A549 (cell line): Measurements from ENCODE around the gene ACAP1. TPM values are rescaled to one million over a fixed set of nuclear protein-coding genes. Genes with fewer than 3 reads are reported as not detected.

ENCODE experiments used
- ATAC-seq, 2 experiments: fragments of 200-7000 bp in 1 of 2; fragments of >200 bp in 1 of 2; cut with Nextera tagmentation in 1 of 2; cut with Tn5 transposase in 1 of 2; 3 replicates each; pipeline versions ENCODE4 v1.8.0 to v1.9.1; 2018 to 2020; ENCODE audit warnings: mild to moderate bottlenecking in 1 of 2, moderate library complexity in 1 of 2
- CTCF ChIA-PET: fragments of 300-600 bp; sonication (Branson Sonifier 250); formaldehyde crosslinking; extraction: SDS; loops from one replicate; lab custom pipeline; 2021; ENCODE audit warnings: antibody characterized with exemption, inconsistent platforms; lab: Yijun Ruan, JAX
- POLR2A ChIA-PET: fragments of 350-600 bp; formaldehyde crosslinking; extraction: SDS; loops from one replicate; lab custom pipeline; 2021; ENCODE audit warnings: antibody characterized with exemption, inconsistent platforms; lab: Yijun Ruan, JAX
- DNase-seq, 2 experiments: peaks; one replicate each; pipeline versions ENCODE4 v3.0.0 to v3.0.0-alpha.2; 2011 to 2016; ENCODE audit warnings: low read depth in 1 of 2, low spot score in 1 of 2
- FAIRE-seq: peaks from 2 replicates; lab custom pipeline; 2011; peaks lifted over from hg19 to GRCh38; lab: Jason Lieb, UNC
- H3K27ac ChIP-seq, 2 experiments: fragments of >200 bp; sonication (Bioruptor Twin); formaldehyde crosslinking; 3 replicates each; pipeline ENCODE4 v1.5.1; 2016 to 2017
- H3K4me1 ChIP-seq: fragments of >200 bp; sonication (Bioruptor Twin); formaldehyde crosslinking; 3 replicates; pipeline ENCODE4 v1.6.1; 2016
- H3K4me2 ChIP-seq: fragments of >200 bp; sonication (Bioruptor Twin); formaldehyde crosslinking; 3 replicates; pipeline ENCODE4 v1.6.1; 2016
- H3K4me3 ChIP-seq: fragments of >200 bp; sonication (Bioruptor Twin); formaldehyde crosslinking; 3 replicates; pipeline ENCODE4 v1.5.1; 2016
- H3K9me3 ChIP-seq: fragments of >200 bp; sonication (Bioruptor Twin); formaldehyde crosslinking; 3 replicates; pipeline ENCODE4 v1.6.1; 2016
- CBX8 ChIP-seq: fragments of 200-600 bp; sonication (generic); IDR thresholded peaks from 2 replicates; pipeline ENCODE4 v1.6.1; 2016
- CHD4 ChIP-seq: fragments of 200-600 bp; sonication (generic); IDR thresholded peaks from 2 replicates; pipeline ENCODE4 v1.6.1; 2016; ENCODE audit warnings: antibody characterized with exemption, mild to moderate bottlenecking, borderline replicate concordance
- EP300 ChIP-seq, 2 experiments: fragments of >200 bp; sonication (Bioruptor Twin); formaldehyde crosslinking; IDR thresholded peaks; 2 replicates in 1 of 2; 3 replicates in 1 of 2; pipeline ENCODE4 v1.6.1; 2016 to 2017
- FOSB ChIP-seq: fragments of 250-450 bp; sonication (Bioruptor Pico); IDR thresholded peaks from 2 replicates; pipeline ENCODE4 v1.5.0; 2020; ENCODE audit warnings: mild to moderate bottlenecking, moderate library complexity
- FOSL2 ChIP-seq, 2 experiments: fragments of 450-650 bp in 1 of 2; fragments of >200 bp in 1 of 2; sonication (Bioruptor Twin) in 1 of 2; formaldehyde crosslinking; IDR thresholded peaks; 2 replicates each; pipeline versions ENCODE4 v1.5.0 to v1.6.1; 2016 to 2020; ENCODE audit warnings: mild to moderate bottlenecking in 1 of 2, moderate library complexity in 1 of 2
- FOXS1 ChIP-seq: fragments of 250-450 bp; sonication (Bioruptor Pico); IDR thresholded peaks from 2 replicates; pipeline ENCODE4 v1.5.0; 2020; ENCODE audit warnings: mild to moderate bottlenecking, moderate library complexity
- GATA3 ChIP-seq: IDR thresholded peaks from 2 replicates; pipeline ENCODE4 v1.6.1; 2012; ENCODE audit warnings: borderline replicate concordance
- HEYL ChIP-seq: fragments of 250-450 bp; sonication (Bioruptor Pico); IDR thresholded peaks from 2 replicates; pipeline ENCODE4 v1.8.0; 2021; ENCODE audit warnings: mild to moderate bottlenecking, moderate library complexity
- HOXB13 ChIP-seq: fragments of 250-450 bp; sonication (Bioruptor Pico); IDR thresholded peaks from 2 replicates; pipeline ENCODE4 v1.5.0; 2020; ENCODE audit warnings: low read depth, mild to moderate bottlenecking, moderate library complexity
- JUN ChIP-seq, 2 experiments: fragments of >200 bp; sonication (Bioruptor Twin); formaldehyde crosslinking; IDR thresholded peaks; 2 replicates in 1 of 2; 3 replicates in 1 of 2; pipeline ENCODE4 v1.6.1; 2016 to 2017
- MAX ChIP-seq: IDR thresholded peaks from 2 replicates; pipeline ENCODE4 v1.6.1; 2012
- MAZ ChIP-seq: fragments of 150-350 bp; IDR thresholded peaks from 2 replicates; pipeline ENCODE4 v1.6.1; 2014; ENCODE audit warnings: antibody characterized with exemption, low read depth, low read length, borderline replicate concordance
- NFE2L2 ChIP-seq: fragments of 150-350 bp; conservative IDR thresholded peaks from 2 replicates; pipeline ENCODE4 v1.6.1; 2014; ENCODE audit warnings: low read length
- POLR2AphosphoS2 ChIP-seq: conservative IDR thresholded peaks from 2 replicates; pipeline ENCODE4 v1.6.1; 2012; ENCODE audit warnings: low read length, improper control_type of control experiment, inconsistent platforms
- RAD21 ChIP-seq, 2 experiments: fragments of >200 bp in 1 of 2; sonication (Bioruptor Twin) in 1 of 2; formaldehyde crosslinking in 1 of 2; IDR thresholded peaks in 1 of 2; conservative IDR thresholded peaks in 1 of 2; 2 replicates in 1 of 2; 3 replicates in 1 of 2; pipeline ENCODE4 v1.6.1; 2012 to 2018; ENCODE audit warnings: inconsistent platforms in 1 of 2
- RARB ChIP-seq: fragments of 250-450 bp; sonication (Bioruptor Pico); IDR thresholded peaks from 2 replicates; pipeline ENCODE4 v1.8.0; 2021; ENCODE audit warnings: mild to moderate bottlenecking, moderate library complexity
- RCOR1 ChIP-seq: fragments of 150-350 bp; IDR thresholded peaks from 2 replicates; pipeline ENCODE4 v1.6.1; 2014; ENCODE audit warnings: antibody characterized with exemption, low read length, low read depth
- SREBF2 ChIP-seq: fragments of 450-650 bp; IDR thresholded peaks from 2 replicates; pipeline ENCODE4 v1.6.1; 2014; ENCODE audit warnings: mild to moderate bottlenecking, moderate library complexity
- TFCP2L1 ChIP-seq: fragments of 250-450 bp; sonication (Bioruptor Pico); IDR thresholded peaks from 2 replicates; pipeline ENCODE4 v1.5.0; 2021; ENCODE audit warnings: mild to moderate bottlenecking
- TP53 ChIP-seq: fragments of 250-450 bp; sonication (Bioruptor Pico); IDR thresholded peaks from 2 replicates; pipeline ENCODE4 v1.5.0; 2021; ENCODE audit warnings: mild to moderate bottlenecking, moderate library complexity
- ZC3H11A ChIP-seq: fragments of 450-650 bp; IDR thresholded peaks from 2 replicates; pipeline ENCODE4 v1.6.1; 2014; ENCODE audit warnings: antibody characterized with exemption, mild to moderate bottlenecking
- ZSCAN20 ChIP-seq: fragments of 250-450 bp; sonication (Bioruptor Pico); IDR thresholded peaks from 2 replicates; pipeline ENCODE4 v1.8.0; 2022; ENCODE audit warnings: mild to moderate bottlenecking, moderate library complexity
- WGBS: methylation state at CpG from one replicate; pipeline ENCODE4 v1.1.6; 2017; ENCODE audit errors: missing lambda C conversion rate; 5-methylcytosine and 5-hydroxymethylcytosine counted together
- polyA minus RNA-seq: library from RNA; depleted of rRNA, polyadenylated mRNA; stranded (reverse); fragments of >200 nt; gene quantifications from 2 replicates; pipeline ENCODE4 v1.2.3, GENCODE V29; 2011; rRNA and poly(A)+ RNA removed
- polyA plus RNA-seq, 4 experiments: library from polyadenylated mRNA; depleted of rRNA in 3 of 4; stranded (reverse); fragments of >200 nt; fragmentation: RNase III in 1 of 4; extraction: RNeasy Plus Mini Kit Qiagen cat#74134 plus additional on column Dnase treatment in 1 of 4; gene quantifications; 2 replicates in 3 of 4; 3 replicates in 1 of 4; pipeline ENCODE4 v1.2.3, GENCODE V29; 2011 to 2017
- TF ChIP-seq, protein P1 (sequence below): IDR thresholded peaks from 2 replicates; pipeline ENCODE4 v1.6.1; 2012

ACAP1 gene
- 0.03 and 0.41 TPM in 2 replicates for polyA plus RNA-seq (2011; rRNA removed)
- 1.5 TPM in 2 replicates for polyA plus RNA-seq (2012; cell fraction: cytosol; rRNA removed)
- polyA plus RNA-seq (2012; cell fraction: nucleus; rRNA removed): 0.55 and 1.5 TPM in 2 replicates
- 1.3 to 2.1 TPM (median 1.4 TPM) in 3 replicates for polyA plus RNA-seq (2017; fragmentation: RNase III; extraction: RNeasy Plus Mini Kit Qiagen cat#74134 plus additional on column Dnase treatment)
- not detected in 2 replicates for polyA minus RNA-seq

GRCh38 chr17:7336240-7337175 is at the start of gene ACAP1:
ACAP1 (plus strand) TSS chr17:7336529; CDS start chr17:7336735, 206 bp downstream.
- WGBS: 69% methylated on average over 17 of the region's 17 CpGs
- ATAC-seq: peak in 1 of 2 experiments; percentile 23; a peak in 1 of 6 replicates
- POLR2A ChIA-PET: interaction anchor here (0.6 to 1.0 kb wide), 3 partner anchors 15 to 199 kb away, joined by 3 read pairs; no protein-coding TSS in a partner anchor

GRCh38 chr17:7289256-7290032 is 46.9 kb upstream of the ACAP1 start:
- Histone ChIP-seq H3K4me3 (no peak overlapping the region), H3K4me1 (peaks cover 7% of the 10 kb centered on the region; the same call in 2 of the 3 replicates), H3K9me3 (no peaks in the 10 kb centered on the region), H3K27ac (no peak overlapping the region), H3K4me2 (no peak overlapping the region)
- WGBS: 75% methylated on average over 17 of the region's 18 CpGs
- TF ChIP-seq SREBF2 (no peak), HOXB13 (CRISPR knock-in tag) (no peak), CBX8 (no peak), TP53 (CRISPR knock-in tag) (no peak), NFE2L2 (no peak), EP300 (IDR thresholded peaks at IDR 0.05) (no peak), JUN (IDR thresholded peaks at IDR 0.05) (no peak), RARB (CRISPR knock-in tag) (no peak)
- ChIA-PET CTCF (interaction anchor here (1.0 to 13.5 kb wide), 7 partner anchors 9 to 147 kb away, joined by 3 to 446 read pairs (median 5); partner anchors contain the start of genes GPS2 and SLC2A4), POLR2A (no interaction called here)
- no peak for FAIRE-seq
- no peak; a peak in 1 of 6 replicates for ATAC-seq
- DNase-seq: no peak

More at GRCh38 chr17:7336240-7337175, at the start of gene ACAP1:
- no peak for DNase-seq
- H3K4me3 ChIP-seq: no peak within 1 kb of the TSS
- peaks cover 4% of the 10 kb centered on the region; the same call in 1 of the 3 replicates for H3K4me1 ChIP-seq
- H3K9me3 ChIP-seq: no peaks in the 10 kb centered on the region
- TF ChIP-seq TP53 (CRISPR knock-in tag) (no peak), MAX (no peak), GATA3 (no peak), ZC3H11A (no peak), FOSL2 (IDR thresholded peaks at IDR 0.05) (no peak), FOSL2 (CRISPR knock-in tag; IDR thresholded peaks at IDR 0.05) (no peak), JUN (IDR thresholded peaks at IDR 0.05) (no peak), ZSCAN20 (no peak), RAD21 (conservative IDR thresholded peaks at IDR 0.05 in 1 of 2, IDR thresholded peaks at IDR 0.05 in 1 of 2) (no peak), MAZ (no peak), TFCP2L1 (CRISPR knock-in tag) (no peak), CHD4 (no peak), POLR2AphosphoS2 (no peak), FOSB (CRISPR knock-in tag) (no peak)
- H3K27ac ChIP-seq: no peak within 1 kb of the TSS
- no peak for FAIRE-seq
- H3K4me2 ChIP-seq: no peak within 1 kb of the TSS
- CTCF ChIA-PET: interaction anchor here (0.9 to 23.9 kb wide), 10 partner anchors 5 to 291 kb away, joined by 3 to 433 read pairs (median 8); partner anchors contain the start of genes ACAP1, DVL2, KCTD11 and NEURL4

GRCh38 chr17:7290166-7290565 is 46.2 kb upstream of the ACAP1 start:
- WGBS: 86% methylated on average over 19 of the region's 19 CpGs
- Histone ChIP-seq H3K9me3 (no peaks in the 10 kb centered on the region), H3K4me2 (no peak overlapping the region), H3K4me3 (no peak overlapping the region), H3K27ac (no peak overlapping the region), H3K4me1 (peaks cover 14% of the 10 kb centered on the region; the same call in 2 of the 3 replicates)
- FAIRE-seq: no peak
- no peak for ATAC-seq
- no peak for DNase-seq
- TF ChIP-seq, protein P1, sequence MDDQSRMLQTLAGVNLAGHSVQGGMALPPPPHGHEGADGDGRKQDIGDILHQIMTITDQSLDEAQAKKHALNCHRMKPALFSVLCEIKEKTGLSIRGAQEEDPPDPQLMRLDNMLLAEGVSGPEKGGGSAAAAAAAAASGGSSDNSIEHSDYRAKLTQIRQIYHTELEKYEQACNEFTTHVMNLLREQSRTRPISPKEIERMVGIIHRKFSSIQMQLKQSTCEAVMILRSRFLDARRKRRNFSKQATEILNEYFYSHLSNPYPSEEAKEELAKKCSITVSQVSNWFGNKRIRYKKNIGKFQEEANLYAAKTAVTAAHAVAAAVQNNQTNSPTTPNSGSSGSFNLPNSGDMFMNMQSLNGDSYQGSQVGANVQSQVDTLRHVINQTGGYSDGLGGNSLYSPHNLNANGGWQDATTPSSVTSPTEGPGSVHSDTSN: no peak
- no peak for TF ChIP-seq FOSL2 (IDR thresholded peaks at IDR 0.05)
- TF ChIP-seq FOSL2 (CRISPR knock-in tag; IDR thresholded peaks at IDR 0.05): no peak
- no peak for TF ChIP-seq RCOR1
- no peak for TF ChIP-seq CHD4
- TF ChIP-seq FOXS1 (CRISPR knock-in tag): no peak
- TF ChIP-seq ZC3H11A: no peak
- TF ChIP-seq HEYL (CRISPR knock-in tag): no peak
- CTCF ChIA-PET: interaction anchor here (1.1 to 13.5 kb wide), 4 partner anchors 10 to 69 kb away, joined by 3 to 446 read pairs (median 50); partner anchors contain the start of genes GPS2 and SLC2A4
- POLR2A ChIA-PET: no interaction called here
